ENCODE data around the gene TIAM2. TPM values are rescaled to one million over a fixed set of nuclear protein-coding genes. Genes with fewer than 3 reads are reported as not detected.

Gene TIAM2
- total RNA-seq, 1 experiment from 2014 or later = 12.9 TPM

DNA sequence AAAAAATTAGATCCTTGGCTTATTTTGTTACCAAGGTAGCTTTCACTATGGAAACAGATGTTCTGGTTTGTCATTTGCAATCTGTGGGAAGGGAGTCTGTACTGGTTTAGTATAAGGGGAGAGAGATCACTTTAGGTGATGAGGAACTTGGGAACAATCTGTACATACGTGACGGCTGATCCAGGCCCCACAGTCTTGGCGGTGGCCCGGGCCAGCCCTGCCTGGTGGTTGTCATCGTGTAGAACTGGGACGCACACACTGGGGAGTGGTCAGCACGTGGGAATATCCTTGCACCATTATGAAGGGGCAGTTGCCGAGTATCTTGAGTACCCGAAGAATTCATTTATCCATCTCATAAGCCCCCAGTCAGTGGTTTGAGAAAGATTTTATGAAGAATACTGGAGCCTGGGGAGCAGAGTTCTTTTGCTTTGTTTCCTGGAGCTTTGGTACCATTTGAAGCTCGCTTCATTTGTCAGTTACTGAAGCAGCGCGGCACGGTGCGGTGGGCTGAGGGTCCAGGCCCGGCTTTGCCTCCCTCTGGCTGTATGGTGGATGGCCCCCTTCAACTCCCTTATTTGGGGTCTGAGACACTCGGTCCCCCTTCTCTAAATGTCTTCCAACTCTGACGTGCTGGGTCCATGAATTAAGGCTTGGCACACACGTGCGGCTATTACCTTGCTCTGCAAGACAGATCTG, 245.9 kb downstream of the TIAM2 start:
- Mint-ChIP-seq H3K27ac (ENCODE audit: unreplicated experiment) (peak overlapping the region; percentile 58), H3K4me1 (ENCODE audit: low read depth, unreplicated experiment) (no peaks in the 10 kb centered on the region), H3K27me3 (ENCODE audit: unreplicated experiment) (no peaks in the 10 kb centered on the region), H3K4me3 (ENCODE audit: low read depth, unreplicated experiment) (no peak overlapping the region), H3K36me3 (ENCODE audit: insufficient read depth, unreplicated experiment) (peaks cover 22% of the 10 kb centered on the region), H3K9me3 (ENCODE audit: low read depth, unreplicated experiment) (peaks cover 2% of the 10 kb centered on the region)
- intact Hi-C loops (cut with micrococcal nuclease; ENCODE audit: unreplicated experiment) = no loop called here
- TF ChIP-seq, protein P1, sequence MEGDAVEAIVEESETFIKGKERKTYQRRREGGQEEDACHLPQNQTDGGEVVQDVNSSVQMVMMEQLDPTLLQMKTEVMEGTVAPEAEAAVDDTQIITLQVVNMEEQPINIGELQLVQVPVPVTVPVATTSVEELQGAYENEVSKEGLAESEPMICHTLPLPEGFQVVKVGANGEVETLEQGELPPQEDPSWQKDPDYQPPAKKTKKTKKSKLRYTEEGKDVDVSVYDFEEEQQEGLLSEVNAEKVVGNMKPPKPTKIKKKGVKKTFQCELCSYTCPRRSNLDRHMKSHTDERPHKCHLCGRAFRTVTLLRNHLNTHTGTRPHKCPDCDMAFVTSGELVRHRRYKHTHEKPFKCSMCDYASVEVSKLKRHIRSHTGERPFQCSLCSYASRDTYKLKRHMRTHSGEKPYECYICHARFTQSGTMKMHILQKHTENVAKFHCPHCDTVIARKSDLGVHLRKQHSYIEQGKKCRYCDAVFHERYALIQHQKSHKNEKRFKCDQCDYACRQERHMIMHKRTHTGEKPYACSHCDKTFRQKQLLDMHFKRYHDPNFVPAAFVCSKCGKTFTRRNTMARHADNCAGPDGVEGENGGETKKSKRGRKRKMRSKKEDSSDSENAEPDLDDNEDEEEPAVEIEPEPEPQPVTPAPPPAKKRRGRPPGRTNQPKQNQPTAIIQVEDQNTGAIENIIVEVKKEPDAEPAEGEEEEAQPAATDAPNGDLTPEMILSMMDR (IDR thresholded peaks at IDR 0.05; ENCODE audit: unreplicated experiment) = no peak
- no peak for DNase-seq
- CTCF ChIA-PET = no interaction called here
- BruUV-seq (replicated peaks) = no TSS peak

DNA sequence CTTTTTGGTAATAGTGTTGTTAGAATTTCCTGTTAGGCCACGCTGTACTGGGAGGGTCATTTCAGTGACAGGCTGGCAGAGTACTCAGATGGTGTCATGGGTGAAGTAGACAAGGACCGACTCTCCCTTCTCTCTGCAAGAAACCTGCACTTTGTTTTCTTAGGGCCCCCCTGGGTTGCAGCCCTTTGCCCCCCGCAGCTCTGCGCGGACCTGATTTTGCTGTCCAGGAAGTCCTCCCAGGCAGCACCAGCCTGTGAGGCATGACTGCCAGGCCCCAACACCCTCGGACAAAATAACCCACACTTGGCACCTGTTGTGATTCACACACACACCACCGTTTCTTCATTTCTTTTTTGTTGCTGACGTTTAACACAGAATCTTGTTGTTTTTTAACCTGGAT, 246.9 kb downstream of the TIAM2 start:
- no TSS peak for BruUV-seq (replicated peaks)
- DNase-seq = no peak
- H3K4me3 Mint-ChIP-seq (ENCODE audit: low read depth, unreplicated experiment) = no peak overlapping the region
- H3K27me3 Mint-ChIP-seq (ENCODE audit: unreplicated experiment) = no peaks in the 10 kb centered on the region
- intact Hi-C loops (cut with micrococcal nuclease; ENCODE audit: unreplicated experiment) = no loop called here
- peaks cover 2% of the 10 kb centered on the region for H3K9me3 Mint-ChIP-seq (ENCODE audit: low read depth, unreplicated experiment)
- H3K36me3 Mint-ChIP-seq (ENCODE audit: insufficient read depth, unreplicated experiment) = peaks cover 22% of the 10 kb centered on the region
- TF ChIP-seq, protein P1 (IDR thresholded peaks at IDR 0.05; ENCODE audit: unreplicated experiment) = no peak
- no peaks in the 10 kb centered on the region for H3K4me1 Mint-ChIP-seq (ENCODE audit: low read depth, unreplicated experiment)
- CTCF ChIA-PET = no interaction called here
- no peak overlapping the region for H3K27ac Mint-ChIP-seq (ENCODE audit: unreplicated experiment)

- no TSS peak for BruUV-seq (replicated peaks)
- Mint-ChIP-seq H3K9me3 (ENCODE audit: low read depth, unreplicated experiment) (no peaks in the 10 kb centered on the region), H3K36me3 (ENCODE audit: insufficient read depth, unreplicated experiment) (peaks cover 21% of the 10 kb centered on the region), H3K27me3 (ENCODE audit: unreplicated experiment) (no peaks in the 10 kb centered on the region), H3K27ac (ENCODE audit: unreplicated experiment) (no peak overlapping the region), H3K4me1 (ENCODE audit: low read depth, unreplicated experiment) (no peaks in the 10 kb centered on the region), H3K4me3 (ENCODE audit: low read depth, unreplicated experiment) (no peak overlapping the region)
- CTCF ChIA-PET = no interaction called here
- intact Hi-C loops (cut with micrococcal nuclease; ENCODE audit: unreplicated experiment) = no loop called here
- TF ChIP-seq, protein P1 (IDR thresholded peaks at IDR 0.05; ENCODE audit: unreplicated experiment) = no peak
- DNase-seq = no peak
Observed at GRCh38 chr6:155244434-155244833, 249.3 kb downstream of the TIAM2 start.

GRCh38 chr6:155245193-155245592, 250.1 kb downstream of the TIAM2 start:
- no peak overlapping the region for H3K27ac Mint-ChIP-seq (ENCODE audit: unreplicated experiment)
- no peaks in the 10 kb centered on the region for H3K27me3 Mint-ChIP-seq (ENCODE audit: unreplicated experiment)
- no peaks in the 10 kb centered on the region for H3K4me1 Mint-ChIP-seq (ENCODE audit: low read depth, unreplicated experiment)
- no TSS peak for BruUV-seq (replicated peaks)
- CTCF ChIA-PET = no interaction called here
- TF ChIP-seq, protein P1 (IDR thresholded peaks at IDR 0.05; ENCODE audit: unreplicated experiment) = no peak
- intact Hi-C loops (cut with micrococcal nuclease; ENCODE audit: unreplicated experiment) = no loop called here
- H3K4me3 Mint-ChIP-seq (ENCODE audit: low read depth, unreplicated experiment) = no peak overlapping the region
- no peak for DNase-seq
- peaks cover 21% of the 10 kb centered on the region for H3K36me3 Mint-ChIP-seq (ENCODE audit: insufficient read depth, unreplicated experiment)
- H3K9me3 Mint-ChIP-seq (ENCODE audit: low read depth, unreplicated experiment) = no peaks in the 10 kb centered on the region

Data from Calu3 (cell line).